Activated CD8-positive, alpha-beta memory T cell treated with anti-CD3 and anti-CD28 coated beads, Interleukin-2, amount 50 U/mL, for 48 hours (primary cell): ENCODE measurements around the gene MEAK7.

ENCODE experiments used
- DNase-seq: peaks from one replicate; pipeline ENCODE4 v3.0.0-alpha.2; 2020

The MEAK7 gene

DNA sequence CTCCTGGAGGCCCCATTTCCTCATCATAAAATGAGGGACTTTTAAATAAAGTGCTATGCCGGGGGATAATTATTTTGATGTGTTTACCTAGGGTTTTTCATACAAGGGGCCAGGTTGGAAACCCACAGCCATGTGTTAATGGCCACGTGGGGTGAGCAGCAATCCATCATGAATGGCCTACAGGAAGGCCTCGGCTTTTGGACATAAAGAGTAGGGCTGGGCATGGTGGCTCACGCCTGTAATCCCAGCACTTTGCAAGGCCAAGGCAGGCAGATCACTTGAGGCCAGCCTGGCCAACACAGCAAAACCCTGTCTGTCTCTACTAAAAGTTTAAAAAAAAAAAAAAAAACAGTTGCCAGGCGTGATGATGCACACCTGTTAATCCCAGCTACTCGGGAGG is 40.3 kb downstream of the MEAK7 start:
- DNase-seq = peak; percentile 29

DNA sequence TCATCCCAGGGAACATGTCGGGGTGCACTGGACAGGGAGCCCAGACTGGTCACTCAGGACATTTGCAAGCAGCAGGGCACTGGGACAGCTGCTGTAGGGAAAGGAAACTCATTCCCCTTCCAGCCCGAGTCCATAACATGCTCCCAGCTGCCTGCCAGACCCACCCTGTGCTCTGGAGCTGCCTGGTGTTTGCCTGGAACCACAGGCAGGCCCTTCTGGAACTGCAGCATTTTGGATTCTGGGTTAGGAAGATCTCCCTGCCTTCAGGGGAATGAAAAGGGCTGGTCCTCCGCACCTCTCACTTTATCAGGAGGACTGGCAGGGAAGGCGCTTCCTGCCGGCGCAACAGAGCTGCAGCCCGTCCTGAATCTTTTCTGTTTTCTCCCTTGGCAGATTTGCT is 41.2 kb downstream of the MEAK7 start:
- DNase-seq = peak; percentile 32

DNA sequence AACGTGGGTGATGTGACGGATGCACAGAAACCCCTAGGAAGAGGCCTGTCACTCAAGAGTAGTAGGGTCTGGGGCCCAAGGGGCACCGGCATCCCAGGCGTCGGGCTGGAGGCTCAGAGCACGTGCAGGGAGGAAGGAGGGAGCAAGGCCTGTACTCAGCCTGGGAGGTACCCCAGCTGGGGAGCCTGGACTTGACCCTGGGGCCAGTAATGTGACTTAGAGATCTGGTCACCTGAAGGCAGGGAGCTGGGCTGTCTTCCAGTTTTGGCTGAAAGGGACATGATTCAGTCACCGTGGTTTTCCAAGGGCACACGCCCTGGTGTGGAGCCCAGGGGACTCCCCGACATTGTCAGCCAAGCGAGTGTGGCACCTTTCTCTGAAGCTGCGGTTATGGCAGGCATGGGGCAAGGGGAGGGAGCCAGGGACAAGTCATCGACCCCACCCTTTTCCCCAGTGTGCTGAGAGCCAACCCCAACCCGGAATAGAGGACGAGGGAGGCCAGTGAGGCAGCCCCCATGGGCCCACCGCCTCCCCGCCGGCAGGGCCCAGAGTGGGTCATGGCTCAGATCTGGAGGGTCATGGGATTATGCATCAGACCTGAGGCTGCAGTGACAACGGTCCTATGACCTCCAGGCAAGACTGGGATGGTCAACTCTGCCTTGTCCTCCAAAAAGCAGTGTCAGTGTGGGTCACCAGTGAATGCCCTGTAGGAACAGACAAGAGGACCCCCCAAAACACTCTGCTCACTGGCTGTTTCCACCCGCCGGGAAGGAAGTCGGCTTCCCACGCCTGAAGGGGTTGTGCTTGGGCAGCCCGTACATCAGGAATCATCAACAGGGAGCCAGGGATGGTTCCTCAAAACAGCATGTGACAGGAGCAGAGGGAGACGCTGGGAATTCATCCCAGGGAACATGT is 41.9 kb downstream of the MEAK7 start:
- peak; percentile 37 for DNase-seq

DNA sequence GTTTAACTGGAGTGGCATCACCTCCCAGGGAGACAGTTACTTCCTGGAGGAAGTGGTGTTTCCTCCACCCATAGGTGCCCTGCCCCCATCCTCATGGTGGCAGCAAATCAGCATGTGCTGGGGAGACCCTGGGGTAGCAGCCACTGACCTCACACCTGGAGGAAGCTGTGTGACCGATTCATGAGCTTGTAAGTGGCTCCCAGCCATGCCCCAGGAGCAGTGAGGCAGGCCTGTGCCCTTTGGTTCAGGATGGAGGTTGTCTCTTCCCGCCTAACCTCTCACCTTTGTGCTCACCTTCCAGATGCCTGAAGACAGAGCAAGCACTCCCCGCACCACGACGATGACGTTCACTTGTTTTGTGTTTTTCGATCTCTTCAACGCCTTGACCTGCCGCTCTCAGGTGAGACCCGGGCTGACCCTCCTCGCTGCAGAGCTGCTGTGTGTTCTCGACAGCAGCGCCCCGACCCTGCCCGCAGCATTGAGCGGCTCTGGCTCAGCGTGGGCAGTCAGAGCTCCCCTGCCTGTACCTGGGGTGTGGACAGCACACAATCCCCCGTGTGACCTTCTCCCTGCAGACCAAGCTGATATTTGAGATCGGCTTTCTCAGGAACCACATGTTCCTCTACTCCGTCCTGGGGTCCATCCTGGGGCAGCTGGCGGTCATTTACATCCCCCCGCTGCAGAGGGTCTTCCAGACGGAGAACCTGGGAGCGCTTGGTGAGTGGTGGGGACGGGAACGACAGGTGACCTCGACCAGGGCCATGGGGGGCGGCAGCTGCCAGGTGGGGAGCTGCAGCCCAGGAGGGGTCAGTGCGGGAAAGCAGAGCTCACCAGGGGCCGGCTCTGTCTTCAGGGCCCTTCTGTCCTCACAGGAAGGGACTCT is 42.8 kb downstream of the MEAK7 start:
- DNase-seq = peak; percentile 42

DNA sequence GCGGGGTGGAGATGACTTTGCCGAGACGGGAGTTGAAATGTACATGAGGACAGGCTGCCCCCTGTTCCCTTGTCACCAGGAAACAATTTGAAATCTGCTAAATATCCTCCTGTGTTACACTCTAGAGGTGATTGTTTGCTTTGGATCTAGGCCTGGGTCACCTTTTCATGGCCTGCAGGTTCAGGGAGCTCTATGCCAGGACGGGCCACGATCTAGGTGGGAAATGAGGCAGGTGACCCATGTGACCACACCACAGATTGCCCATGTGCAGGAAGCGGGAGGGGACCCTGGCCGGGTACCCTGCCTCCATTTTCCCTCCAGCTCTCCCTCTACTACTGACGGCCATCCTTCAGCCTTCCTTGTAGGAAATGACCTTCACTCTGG is 43.4 kb downstream of the MEAK7 start:
- DNase-seq = no peak

DNA sequence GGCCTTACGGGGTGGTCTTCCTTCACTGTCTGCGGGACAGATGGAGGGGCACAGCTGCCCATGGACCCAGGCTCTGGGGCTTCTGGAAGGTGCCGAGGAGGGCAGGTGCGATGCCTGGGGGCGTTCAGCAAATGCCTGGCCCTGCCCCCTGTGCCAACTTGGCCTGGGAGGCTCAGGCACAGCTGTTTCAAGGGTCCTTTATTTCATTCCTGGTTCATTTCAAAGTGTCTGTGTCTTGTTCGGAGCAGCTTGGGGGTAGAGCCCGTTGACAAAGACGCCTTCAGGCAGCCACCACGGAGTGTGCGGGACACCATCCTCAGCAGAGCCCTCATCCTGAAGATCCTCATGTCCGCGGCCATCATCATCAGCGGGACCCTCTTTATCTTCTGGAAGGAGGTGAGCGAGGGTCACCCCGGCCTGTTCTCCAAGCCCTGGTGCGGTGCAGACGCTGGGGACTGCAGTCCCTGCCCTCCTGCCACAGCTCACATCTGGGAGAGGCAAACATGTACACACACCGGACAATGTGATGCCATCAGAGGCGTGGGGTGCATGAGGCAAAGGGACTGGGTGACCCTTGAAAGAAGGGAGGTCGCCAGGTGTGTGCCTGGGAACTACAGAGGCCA is 43.9 kb downstream of the MEAK7 start:
- DNase-seq = peak; percentile 34

DNA sequence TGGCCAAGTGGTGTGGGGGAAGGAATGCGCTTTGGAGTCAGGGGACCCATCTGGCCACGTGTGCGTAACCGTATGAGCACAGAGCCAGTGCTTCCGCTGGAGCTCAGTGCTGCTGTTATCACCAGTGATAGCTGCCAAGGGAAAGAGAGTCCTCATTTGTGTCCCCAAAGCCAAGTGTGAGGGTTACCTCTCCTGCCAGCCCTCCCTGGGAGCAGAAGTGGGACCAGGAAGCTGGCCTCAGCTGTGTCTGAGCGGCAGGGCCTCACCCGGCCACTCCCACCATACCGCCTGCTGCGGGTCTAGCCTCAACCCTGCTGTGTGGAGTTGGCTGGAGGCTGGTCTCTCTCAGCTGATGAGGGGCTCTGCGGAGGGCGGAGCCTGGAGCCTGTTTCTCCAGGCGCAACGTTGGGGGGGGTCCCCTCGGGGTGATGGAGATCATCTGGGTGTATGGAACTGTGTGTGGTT is 44.5 kb downstream of the MEAK7 start:
- peak; percentile 40 for DNase-seq

DNA sequence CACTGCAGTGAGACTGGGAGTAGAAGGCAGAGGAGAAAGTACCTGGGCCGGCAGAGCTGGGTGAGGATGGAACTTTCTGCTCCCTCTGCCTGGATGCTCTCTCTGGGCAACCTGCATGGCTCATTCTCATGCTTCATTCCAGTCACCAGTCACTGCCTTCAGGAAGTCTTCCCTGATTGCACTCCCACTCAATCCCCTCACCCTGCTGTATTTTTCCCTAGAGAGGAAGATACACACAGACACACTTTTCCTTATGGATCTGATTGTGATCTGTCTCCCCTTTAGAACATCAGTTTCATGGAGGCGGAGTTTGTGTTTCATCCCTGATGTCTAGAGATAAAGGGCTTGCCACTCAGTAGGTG is 44.9 kb downstream of the MEAK7 start:
- no peak for DNase-seq

DNA sequence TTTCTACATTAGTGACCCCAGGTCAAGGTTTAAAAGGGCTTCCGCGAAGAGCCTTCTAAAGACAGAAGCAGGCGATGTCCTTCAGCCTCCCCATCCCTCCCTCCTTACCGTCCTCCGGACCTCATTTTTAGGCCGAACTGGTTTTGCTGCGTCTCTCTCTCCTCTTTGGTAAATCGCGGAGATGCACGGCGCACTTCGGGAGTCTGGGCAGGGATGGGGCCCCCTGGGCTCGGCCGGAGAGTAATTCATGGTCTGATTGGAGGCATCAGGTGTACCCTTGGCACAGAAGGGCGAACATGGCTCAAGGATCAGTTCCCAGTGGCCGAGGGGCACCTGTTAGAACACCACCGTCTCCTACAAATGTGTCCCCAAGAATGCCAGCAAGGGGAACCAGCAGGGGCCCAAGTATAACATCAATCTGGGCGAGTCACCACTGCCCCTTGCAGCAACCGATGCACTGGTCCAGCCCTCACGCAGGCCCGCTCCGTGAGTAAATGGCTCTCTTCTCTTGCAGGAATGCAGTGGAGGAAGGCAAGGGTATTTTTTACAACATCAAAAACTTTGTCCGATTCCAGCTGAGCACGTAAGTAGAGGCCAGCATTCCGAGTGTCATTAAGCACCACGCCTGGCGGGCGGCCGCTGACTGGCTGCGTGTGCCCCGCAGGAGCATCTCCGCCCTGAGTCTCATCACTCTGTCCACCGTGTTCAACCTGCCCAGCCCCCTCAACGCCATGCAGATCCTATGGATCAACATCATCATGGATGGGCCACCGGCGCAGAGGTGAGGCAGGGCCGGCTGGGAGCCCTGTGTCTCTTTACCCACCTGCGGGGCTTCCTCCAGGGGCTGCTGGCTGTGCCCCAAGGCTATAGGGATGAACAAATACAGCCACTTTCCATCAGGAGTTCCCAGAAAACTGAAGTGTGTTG is 45.6 kb downstream of the MEAK7 start:
- DNase-seq = peak; percentile 30

DNA sequence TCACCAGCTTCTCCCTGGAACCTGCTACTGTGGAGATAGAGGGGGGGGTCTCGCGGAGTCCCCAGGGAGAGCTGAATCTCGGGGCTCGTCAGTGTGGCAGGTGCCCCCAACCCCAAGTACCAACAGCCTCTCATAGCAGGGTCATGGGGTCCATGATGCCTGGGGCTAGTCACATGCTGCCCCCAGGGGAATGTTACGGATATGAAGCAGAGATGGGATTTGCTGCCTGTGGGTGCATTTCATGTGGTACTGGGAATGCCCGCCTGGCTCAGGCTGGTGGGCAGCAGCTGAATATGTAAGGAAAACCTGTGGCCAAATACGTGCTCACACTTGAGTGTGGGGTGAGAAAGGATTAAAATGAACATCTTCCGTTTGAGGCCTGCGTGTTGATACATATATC is 49.4 kb downstream of the MEAK7 start:
- no peak for DNase-seq
